Karpas-422 (cell line): ENCODE data around the gene GNL1. TPM values are rescaled to one million over a fixed set of nuclear protein-coding genes. Genes with fewer than 3 reads are reported as not detected.
"Not testable (repeated sequence)": the region's sequence is repeated elsewhere in the genome, so short reads cannot be mapped to it uniquely, and the experiment has no call there.

Source experiments
- DNase-seq: peaks from one replicate; pipeline ENCODE4 v3.0.0-alpha.2; 2015
- H2AFZ ChIP-seq: fragments of 200-600 bp; sonication (generic); 2 replicates; pipeline ENCODE4 v1.6.1; 2014; ENCODE audit warnings: antibody characterized with exemption, low read length, mixed read lengths
- H3K27ac ChIP-seq: fragments of 200-600 bp; sonication (generic); 2 replicates; pipeline ENCODE4 v1.5.1; 2014; ENCODE audit warnings: mild to moderate bottlenecking, low read length, moderate library complexity
- H3K27me3 ChIP-seq: fragments of 200-600 bp; sonication (generic); 2 replicates; pipeline ENCODE4 v1.6.1; 2014; ENCODE audit warnings: low read length, mixed read lengths
- H3K36me3 ChIP-seq: fragments of 200-600 bp; sonication (generic); 2 replicates; pipeline ENCODE4 v1.6.1; 2014; ENCODE audit warnings: low read length, mixed read lengths; ENCODE audit not compliant: insufficient read depth
- H3K4me1 ChIP-seq: fragments of 200-600 bp; sonication (generic); 2 replicates; pipeline ENCODE4 v1.6.1; 2014; ENCODE audit warnings: mild to moderate bottlenecking, low read length, mixed read lengths
- H3K4me2 ChIP-seq: fragments of 200-600 bp; sonication (generic); 2 replicates; pipeline ENCODE4 v1.6.1; 2014; ENCODE audit warnings: low read length, low read depth, mild to moderate bottlenecking; ENCODE audit not compliant: poor library complexity, severe bottlenecking
- H3K4me3 ChIP-seq: fragments of 200-600 bp; sonication (generic); 2 replicates; pipeline ENCODE4 v1.5.1; 2014; ENCODE audit warnings: mild to moderate bottlenecking, antibody characterized with exemption, low read length, mixed read lengths
- H3K79me2 ChIP-seq: fragments of 200-600 bp; sonication (generic); 2 replicates; pipeline ENCODE4 v1.6.1; 2014; ENCODE audit warnings: mild to moderate bottlenecking, low read length, mixed read lengths
- H3K9ac ChIP-seq: fragments of 200-600 bp; sonication (generic); 2 replicates; pipeline ENCODE4 v1.6.0; 2014; ENCODE audit warnings: low read length
- H3K9me2 ChIP-seq: fragments of 200-600 bp; sonication (generic), shearing (Covaris generic); replicated peaks from 2 replicates; pipeline ENCODE4 v1.6.0; 2014; ENCODE audit warnings: mild to moderate bottlenecking, low read length, moderate library complexity; ENCODE audit not compliant: insufficient read depth
- H3K9me3 ChIP-seq: fragments of 300-700, 200-600 bp; sonication (generic); 2 replicates; pipeline ENCODE4 v1.6.1; 2014; ENCODE audit warnings: low read length, mixed read lengths
- H4K20me1 ChIP-seq: fragments of 200-600 bp; sonication (generic); 2 replicates; pipeline ENCODE4 v1.6.1; 2014; ENCODE audit warnings: mild to moderate bottlenecking, antibody characterized with exemption, low read length, low read depth; ENCODE audit not compliant: insufficient read depth
- total RNA-seq: library from RNA; depleted of rRNA; stranded (reverse); fragments of >200 nt; shearing (Covaris generic); gene quantifications from 2 replicates; pipeline ENCODE4 v1.2.3, GENCODE V29; 2014; ENCODE audit warnings: low replicate concordance

GNL1 gene
- total RNA-seq, 1 experiment from 2014 or later: 48.6 TPM

DNA sequence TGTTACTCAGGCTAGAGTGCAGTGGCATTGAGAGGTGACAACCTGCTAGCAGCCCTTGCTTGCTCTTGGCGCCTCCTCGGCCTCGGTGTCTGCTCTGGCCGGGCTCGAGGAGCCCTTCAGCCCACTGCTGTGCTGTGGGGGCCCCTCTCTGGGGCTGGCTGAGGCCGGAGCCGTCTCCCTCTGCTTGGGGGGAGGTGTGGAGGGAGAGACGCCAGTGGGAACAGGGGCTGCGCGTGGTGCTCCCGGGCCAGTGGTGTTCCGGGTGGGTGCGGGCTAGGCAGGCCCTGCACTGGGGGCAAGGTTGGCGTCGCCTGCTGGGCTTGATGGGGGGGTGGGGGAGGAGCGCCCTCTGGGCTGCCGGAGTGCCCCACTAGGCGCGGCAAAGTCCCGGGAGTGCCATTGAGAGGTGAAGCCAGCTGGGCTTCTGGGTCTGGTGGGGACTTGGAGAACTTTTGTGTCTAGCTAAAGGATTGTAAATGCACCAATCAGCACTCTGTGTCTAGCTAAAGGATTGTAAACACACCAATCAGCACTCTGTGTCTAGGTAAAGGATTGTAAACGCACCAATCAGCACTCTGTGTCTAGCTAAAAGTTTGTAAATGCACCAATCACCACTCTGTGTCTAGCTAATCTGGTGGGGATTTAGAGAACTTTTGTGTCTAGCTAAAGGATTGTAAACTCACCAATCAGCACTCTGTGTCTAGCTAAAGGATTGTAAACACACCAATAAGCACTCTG, 38.4 kb downstream of the GNL1 start:
- not testable (repeated sequence) for DNase-seq, H3K9ac ChIP-seq, H3K4me3 ChIP-seq, H3K27me3 ChIP-seq, H4K20me1 ChIP-seq, H3K9me3 ChIP-seq, H3K36me3 ChIP-seq, H3K27ac ChIP-seq, H3K79me2 ChIP-seq, H3K9me2 ChIP-seq, H3K4me2 ChIP-seq, H2AFZ ChIP-seq, H3K4me1 ChIP-seq

DNA sequence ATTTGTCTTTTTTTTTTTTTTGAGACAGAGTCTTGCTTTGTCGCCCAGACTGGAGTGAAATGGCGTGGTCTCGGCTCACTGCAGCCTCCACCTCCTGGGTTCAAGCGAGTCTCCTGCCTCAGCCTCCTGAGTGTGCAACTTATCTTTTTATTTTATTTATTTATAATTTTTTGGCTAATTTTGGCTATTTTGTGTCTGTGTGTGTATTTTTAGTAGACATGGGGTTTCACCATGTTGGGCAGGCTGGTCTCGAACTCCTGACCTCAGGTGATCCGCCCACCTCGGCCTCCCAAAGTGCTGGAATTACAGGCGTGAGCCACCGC, 39.6 kb downstream of the GNL1 start:
- H3K36me3 ChIP-seq, H3K4me1 ChIP-seq, H3K79me2 ChIP-seq, H3K9me3 ChIP-seq, H3K9me2 ChIP-seq, H3K27me3 ChIP-seq, DNase-seq, H4K20me1 ChIP-seq: not testable (repeated sequence)
- Histone ChIP-seq H3K27ac (0 out of 2 replicates have a peak overlapping the region, but pooled peaks have one; percentile 26), H3K9ac (peak overlapping the region; percentile 70), H3K4me3 (peak overlapping the region; percentile 66), H3K4me2 (peak overlapping the region; percentile 89), H2AFZ (peak overlapping the region; percentile 80)

DNA sequence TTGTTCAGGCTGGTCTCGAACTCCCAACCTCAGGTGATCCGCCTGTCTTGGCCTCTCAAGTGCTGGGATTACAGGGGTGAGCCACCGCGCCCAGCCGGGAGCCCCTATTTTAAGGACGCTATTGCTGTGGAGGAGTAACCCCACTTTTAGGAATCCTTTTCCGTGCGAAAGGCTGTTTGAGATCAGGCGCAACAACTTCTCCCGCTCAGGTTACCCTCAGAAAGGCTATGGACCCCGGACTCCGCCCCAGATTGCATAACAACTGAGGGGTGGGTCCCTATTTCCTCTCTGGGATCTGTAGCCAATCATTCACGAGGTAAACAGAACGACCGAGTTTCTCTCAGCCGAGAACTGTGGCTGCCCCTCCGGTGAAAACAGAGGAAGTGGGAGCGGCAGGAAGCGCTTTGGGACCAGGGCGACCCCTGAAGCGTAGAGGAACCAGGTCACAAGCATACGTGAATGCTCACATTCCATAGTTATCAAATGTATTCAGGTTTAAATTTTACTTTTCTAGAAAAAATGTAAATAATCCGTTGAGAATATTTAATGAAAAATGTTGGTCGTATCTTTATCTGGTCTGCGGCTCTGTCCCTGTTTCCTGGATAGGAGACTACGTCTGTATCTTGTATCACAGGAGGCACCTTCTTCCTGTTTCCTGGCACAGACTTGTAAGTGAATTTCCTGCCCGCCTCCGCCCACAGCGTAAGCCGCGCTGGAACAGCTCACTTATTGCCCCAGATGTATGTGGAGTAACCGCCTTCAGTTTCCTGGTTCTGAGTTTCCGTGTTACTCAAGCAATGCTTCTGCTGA, 40.1 kb downstream of the GNL1 start:
- Histone ChIP-seq H3K27ac (peak overlapping the region; percentile 26; the same call in 1 of the 2 replicates), H2AFZ (peak overlapping the region; percentile 80), H3K9me2 (no peaks in the 10 kb centered on the region), H4K20me1 (no peaks in the 10 kb centered on the region), H3K9ac (peak overlapping the region; percentile 70), H3K4me3 (peak overlapping the region; percentile 66), H3K36me3 (no peaks in the 10 kb centered on the region), H3K27me3 (no peaks in the 10 kb centered on the region), H3K79me2 (no peaks in the 10 kb centered on the region), H3K9me3 (no peaks in the 10 kb centered on the region), H3K4me1 (peaks cover 8% of the 10 kb centered on the region), H3K4me2 (peak overlapping the region; percentile 89)
- peak; percentile 93 for DNase-seq

DNA sequence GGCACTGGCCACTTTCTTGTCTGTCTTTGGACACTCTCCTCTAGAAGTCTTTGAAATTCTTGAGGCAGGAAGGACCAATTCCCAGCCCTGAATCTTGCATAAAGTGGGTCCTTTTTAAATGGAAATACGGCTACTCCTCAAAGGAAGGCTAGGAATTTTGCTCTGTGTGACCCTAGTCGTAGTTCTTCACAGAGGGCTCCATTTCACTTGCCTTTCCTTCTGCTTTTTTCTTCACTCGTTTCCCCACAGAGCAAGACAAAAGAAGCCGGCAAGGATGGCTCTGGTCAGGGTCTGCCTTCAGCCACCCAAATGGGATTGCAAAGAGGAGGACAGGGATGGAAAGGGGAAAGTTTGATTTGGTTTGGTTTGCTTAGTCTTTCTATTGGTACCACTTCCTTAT, 41.2 kb downstream of the GNL1 start:
- Histone ChIP-seq H3K4me1 (peaks cover 8% of the 10 kb centered on the region), H2AFZ (no peak overlapping the region), H3K9me2 (no peaks in the 10 kb centered on the region), H3K36me3 (no peaks in the 10 kb centered on the region), H3K4me2 (no peak overlapping the region), H3K9ac (no peak overlapping the region), H3K79me2 (no peaks in the 10 kb centered on the region), H4K20me1 (no peaks in the 10 kb centered on the region), H3K27me3 (no peaks in the 10 kb centered on the region), H3K27ac (no peak overlapping the region), H3K9me3 (no peaks in the 10 kb centered on the region), H3K4me3 (no peak overlapping the region)
- DNase-seq: peak; percentile 37

DNA sequence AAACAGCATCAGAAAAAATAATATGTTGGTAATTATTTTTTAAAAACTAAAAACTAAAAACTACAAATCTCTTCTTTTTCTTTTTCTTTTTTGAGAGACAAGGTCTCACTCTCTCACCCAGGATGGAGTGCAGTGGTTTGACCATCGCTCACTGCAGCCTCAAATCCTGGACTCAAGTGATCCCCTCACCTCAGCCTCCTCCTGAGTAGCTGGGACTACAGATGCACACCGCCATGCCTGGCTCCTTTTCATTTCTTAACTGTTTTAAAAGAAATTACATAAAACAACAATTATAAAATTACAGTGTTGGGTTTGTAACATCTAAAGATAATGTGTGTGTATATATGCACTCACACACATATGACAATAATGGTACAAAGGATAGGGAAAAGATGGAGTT, 42.8 kb downstream of the GNL1 start:
- Histone ChIP-seq H3K9ac (no peak overlapping the region), H2AFZ (no peak overlapping the region), H3K4me3 (no peak overlapping the region), H3K4me2 (no peak overlapping the region), H3K9me3 (no peaks in the 10 kb centered on the region), H3K79me2 (no peaks in the 10 kb centered on the region), H3K27ac (no peak overlapping the region), H3K9me2 (no peaks in the 10 kb centered on the region), H3K36me3 (no peaks in the 10 kb centered on the region; the same call in 1 of the 2 replicates), H3K27me3 (no peaks in the 10 kb centered on the region), H3K4me1 (peaks cover 19% of the 10 kb centered on the region), H4K20me1 (no peaks in the 10 kb centered on the region)
- DNase-seq: no peak

DNA sequence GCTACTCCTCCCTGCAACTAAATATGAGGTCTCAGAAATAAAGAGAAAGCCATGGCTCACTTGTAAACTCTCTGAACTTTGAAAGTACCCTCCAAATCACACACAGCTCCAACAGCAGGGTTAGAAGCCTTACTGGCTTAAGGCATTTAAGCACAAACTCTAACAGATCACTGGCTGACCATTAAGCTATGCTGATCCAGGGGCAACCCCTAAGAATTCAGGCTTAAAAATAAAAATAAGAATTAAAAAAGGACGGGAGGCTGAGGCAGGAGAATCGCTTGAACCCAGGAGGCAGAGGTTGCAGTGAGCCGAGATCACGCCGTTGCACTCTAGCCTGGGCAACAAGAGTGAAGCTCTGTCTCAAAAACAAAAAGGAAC, 45.1 kb downstream of the GNL1 start:
- no peaks in the 10 kb centered on the region; the same call in 1 of the 2 replicates for H3K36me3 ChIP-seq
- H3K9ac ChIP-seq: no peak overlapping the region
- no peaks in the 10 kb centered on the region for H3K9me3 ChIP-seq
- no peak for DNase-seq
- peak overlapping the region; percentile 20; the same call in 1 of the 2 replicates for H2AFZ ChIP-seq
- H3K27ac ChIP-seq: no peak overlapping the region
- H3K4me3 ChIP-seq: no peak overlapping the region
- H3K4me2 ChIP-seq: no peak overlapping the region
- H3K9me2 ChIP-seq: no peaks in the 10 kb centered on the region
- H3K4me1 ChIP-seq: peaks cover 25% of the 10 kb centered on the region
- H3K27me3 ChIP-seq: no peaks in the 10 kb centered on the region
- no peaks in the 10 kb centered on the region for H3K79me2 ChIP-seq
- no peaks in the 10 kb centered on the region for H4K20me1 ChIP-seq

DNA sequence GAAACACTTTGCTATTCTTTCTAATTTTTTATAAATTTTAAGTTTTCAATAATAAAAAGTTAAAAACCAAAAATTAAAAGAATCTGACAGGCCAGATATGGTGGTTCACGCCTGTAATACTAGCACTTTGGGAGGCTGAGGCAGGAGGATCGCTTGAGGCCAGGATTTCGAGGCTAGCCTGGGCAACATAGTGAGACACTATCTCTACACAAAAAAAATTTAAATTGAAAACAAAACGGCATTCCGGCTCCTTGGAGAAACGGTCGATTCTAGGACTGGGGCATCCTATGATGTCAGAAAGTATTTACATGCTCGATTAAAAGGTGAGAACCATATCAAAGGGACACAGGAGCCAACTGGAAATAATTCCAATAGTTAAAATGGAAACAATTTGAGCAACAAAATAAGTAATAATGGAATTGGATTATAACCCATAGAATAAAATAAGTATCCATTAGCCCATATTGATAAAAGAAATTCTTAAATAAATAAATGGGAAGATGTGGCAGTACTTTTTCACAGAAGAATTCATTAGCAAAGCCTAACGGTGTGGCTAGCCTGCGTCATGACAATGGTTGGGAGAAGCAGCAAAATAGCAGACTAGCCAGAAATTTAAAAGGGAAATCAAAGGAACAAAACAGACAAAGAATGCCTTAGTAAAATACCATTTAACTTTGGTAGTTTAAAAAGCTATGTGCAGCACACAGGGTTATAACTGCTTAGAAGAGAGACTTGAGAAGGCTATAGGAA, 45.7 kb downstream of the GNL1 start:
- no peak overlapping the region for H3K27ac ChIP-seq
- peak overlapping the region; percentile 20; the same call in 1 of the 2 replicates for H2AFZ ChIP-seq
- no peak overlapping the region for H3K4me3 ChIP-seq

More for the DNA sequence above, 45.7 kb downstream of the GNL1 start:
- Histone ChIP-seq H3K9me3 (no peaks in the 10 kb centered on the region), H3K79me2 (no peaks in the 10 kb centered on the region), H3K9ac (no peak overlapping the region), H3K36me3 (no peaks in the 10 kb centered on the region; the same call in 1 of the 2 replicates), H3K9me2 (no peaks in the 10 kb centered on the region), H3K4me1 (peaks cover 22% of the 10 kb centered on the region), H4K20me1 (no peaks in the 10 kb centered on the region), H3K27me3 (no peaks in the 10 kb centered on the region), H3K4me2 (no peak overlapping the region)
- no peak for DNase-seq
